ACC112 (cell line): ENCODE measurements around the gene LGALS7B.
"Not testable (repeated sequence)": the region's sequence is repeated elsewhere in the genome, so short reads cannot be mapped to it uniquely, and the experiment has no call there.

Source experiments
- H2AFZ ChIP-seq: fragments of 200-600 bp; sonication (generic); one replicate; pipeline ENCODE4 v1.6.0; 2017; ENCODE audit warnings: antibody characterized with exemption, low read length; ENCODE audit not compliant: unreplicated experiment
- H3K27ac ChIP-seq: fragments of 200-600 bp; sonication (generic); 2 replicates; pipeline ENCODE4 v1.5.1; 2014; ENCODE audit warnings: low read depth, mild to moderate bottlenecking, antibody characterized with exemption, low read length, moderate library complexity
- H3K27me3 ChIP-seq: fragments of 200-600 bp; sonication (generic); 2 replicates; pipeline ENCODE4 v1.6.1; 2014; ENCODE audit warnings: mild to moderate bottlenecking, antibody characterized with exemption, low read length, moderate library complexity, mixed read lengths; ENCODE audit not compliant: insufficient read depth
- H3K36me3 ChIP-seq: fragments of 200-600 bp; sonication (generic); 2 replicates; pipeline ENCODE4 v1.6.1; 2016; ENCODE audit warnings: mild to moderate bottlenecking, antibody characterized with exemption, low read length, moderate library complexity, mixed read lengths; ENCODE audit not compliant: insufficient read depth
- H3K4me1 ChIP-seq: fragments of 200-600 bp; sonication (generic); one replicate; pipeline ENCODE4 v1.6.1; 2016; ENCODE audit warnings: low read length, mixed read lengths; ENCODE audit not compliant: insufficient read depth, unreplicated experiment, control insufficient read depth
- H3K4me3 ChIP-seq: fragments of 200-600 bp; sonication (generic); 2 replicates; pipeline ENCODE4 v1.5.1; 2014; ENCODE audit warnings: mild to moderate bottlenecking, low read depth, low read length
- H3K79me2 ChIP-seq: fragments of 200-600 bp; sonication (generic); one replicate; pipeline ENCODE4 v1.6.0; 2016; ENCODE audit warnings: low read length; ENCODE audit not compliant: control insufficient read depth, unreplicated experiment, insufficient read depth

LGALS7B gene

GRCh38 chr19:38770228-38770948, 18.6 kb upstream of the LGALS7B start:
- not testable (repeated sequence) for H3K36me3 ChIP-seq, H3K4me3 ChIP-seq, H2AFZ ChIP-seq, H3K79me2 ChIP-seq, H3K4me1 ChIP-seq, H3K27ac ChIP-seq, H3K27me3 ChIP-seq

- not testable (repeated sequence) for H3K4me1 ChIP-seq, H2AFZ ChIP-seq
These were observed 18.1 kb upstream of the LGALS7B start for GRCh38 chr19:38770949-38771275.

GRCh38 chr19:38771569-38771968, 17.4 kb upstream of the LGALS7B start:
- H2AFZ ChIP-seq, H3K36me3 ChIP-seq, H3K4me1 ChIP-seq, H3K27ac ChIP-seq, H3K27me3 ChIP-seq, H3K4me3 ChIP-seq, H3K79me2 ChIP-seq: not testable (repeated sequence)

More at GRCh38 chr19:38770949-38771275, 18.1 kb upstream of the LGALS7B start:
- H3K27ac ChIP-seq, H3K27me3 ChIP-seq, H3K36me3 ChIP-seq, H3K4me3 ChIP-seq, H3K79me2 ChIP-seq: not testable (repeated sequence)

GRCh38 chr19:38773469-38774177, 15.4 kb upstream of the LGALS7B start, which contains the start of gene LGALS7:
Gene LGALS7, minus strand, starts transcription at chr19:38773517. Its CDS starts 25 bp downstream, at chr19:38773492.
- Histone ChIP-seq H3K4me3 (no peak within 1 kb of the TSS), H3K27ac (no peak within 1 kb of the TSS), H3K79me2 (no peaks in the 10 kb centered on the region), H3K36me3 (no peaks in the 10 kb centered on the region), H3K27me3 (no peaks in the 10 kb centered on the region), H2AFZ (no peak within 1 kb of the TSS), H3K4me1 (no peaks in the 10 kb centered on the region)

- Histone ChIP-seq H2AFZ (no peak overlapping the region), H3K27ac (no peak overlapping the region), H3K27me3 (no peaks in the 10 kb centered on the region), H3K36me3 (no peaks in the 10 kb centered on the region), H3K4me3 (no peak overlapping the region), H3K79me2 (no peaks in the 10 kb centered on the region), H3K4me1 (no peaks in the 10 kb centered on the region)
These were observed 14.6 kb upstream of the LGALS7B start for GRCh38 chr19:38774181-38774950.

- no peaks in the 10 kb centered on the region for H3K27me3 ChIP-seq
- H3K4me1 ChIP-seq = no peaks in the 10 kb centered on the region
- H3K27ac ChIP-seq = no peak overlapping the region
- H3K79me2 ChIP-seq = no peaks in the 10 kb centered on the region
- H2AFZ ChIP-seq = no peak overlapping the region
- no peaks in the 10 kb centered on the region for H3K36me3 ChIP-seq
- H3K4me3 ChIP-seq = no peak overlapping the region
These were observed 10.3 kb upstream of the LGALS7B start for GRCh38 chr19:38778733-38779132.

- Histone ChIP-seq H3K4me3 (no peak overlapping the region), H3K27me3 (no peaks in the 10 kb centered on the region), H3K4me1 (no peaks in the 10 kb centered on the region), H2AFZ (no peak overlapping the region), H3K79me2 (no peaks in the 10 kb centered on the region), H3K36me3 (no peaks in the 10 kb centered on the region), H3K27ac (no peak overlapping the region)
These were observed 8.6 kb upstream of the LGALS7B start for GRCh38 chr19:38780443-38780842.

- Histone ChIP-seq H2AFZ (no peak overlapping the region), H3K27ac (no peak overlapping the region), H3K36me3 (no peaks in the 10 kb centered on the region), H3K4me1 (no peaks in the 10 kb centered on the region), H3K4me3 (no peak overlapping the region), H3K27me3 (no peaks in the 10 kb centered on the region), H3K79me2 (no peaks in the 10 kb centered on the region)
These were observed 7.9 kb upstream of the LGALS7B start for GRCh38 chr19:38781058-38781457.

GRCh38 chr19:38782212-38782611, 6.8 kb upstream of the LGALS7B start:
- H3K27me3 ChIP-seq, H3K4me3 ChIP-seq, H3K36me3 ChIP-seq, H2AFZ ChIP-seq, H3K4me1 ChIP-seq, H3K79me2 ChIP-seq, H3K27ac ChIP-seq: not testable (repeated sequence)

- no peaks in the 10 kb centered on the region for H3K79me2 ChIP-seq
These were observed 4.8 kb upstream of the LGALS7B start for GRCh38 chr19:38784224-38784623.

More at GRCh38 chr19:38784224-38784623, 4.8 kb upstream of the LGALS7B start:
- H3K27me3 ChIP-seq = no peaks in the 10 kb centered on the region
- no peak overlapping the region for H2AFZ ChIP-seq
- H3K4me3 ChIP-seq = no peak overlapping the region
- no peaks in the 10 kb centered on the region for H3K36me3 ChIP-seq
- no peaks in the 10 kb centered on the region for H3K4me1 ChIP-seq
- no peak overlapping the region for H3K27ac ChIP-seq
